NCI-H1048 (cell line): ENCODE data around the gene IGSF8.
A peak's percentile ranks its signal among the peaks of the same experiment; 100 is the strongest.

Experiments used
- DNase-seq: peaks from one replicate; lab custom pipeline; 2025; lab: John Stamatoyannopoulos, UW

Gene IGSF8

DNA sequence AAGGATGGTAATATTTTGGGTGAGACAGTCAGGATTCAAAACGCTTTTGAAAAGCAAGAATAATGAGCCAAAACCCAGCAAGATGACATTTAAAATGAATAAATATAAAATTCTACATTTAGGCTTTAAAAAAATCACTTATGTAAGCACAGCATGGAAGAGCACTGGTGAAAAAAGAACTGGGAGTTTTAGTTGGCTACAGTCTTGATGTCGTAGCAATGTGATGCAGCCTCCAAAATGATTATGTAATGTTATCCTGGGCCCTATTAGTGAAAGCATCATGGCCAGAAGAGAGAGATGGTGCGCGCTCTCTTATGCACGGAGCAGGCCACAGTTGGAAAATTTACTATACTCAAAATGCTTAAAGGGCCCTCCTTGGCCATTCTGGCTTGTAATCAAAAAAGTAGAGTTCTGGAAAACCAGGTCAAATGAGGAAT is 11.9 kb downstream of the IGSF8 start:
- DNase-seq, result no peak

DNA sequence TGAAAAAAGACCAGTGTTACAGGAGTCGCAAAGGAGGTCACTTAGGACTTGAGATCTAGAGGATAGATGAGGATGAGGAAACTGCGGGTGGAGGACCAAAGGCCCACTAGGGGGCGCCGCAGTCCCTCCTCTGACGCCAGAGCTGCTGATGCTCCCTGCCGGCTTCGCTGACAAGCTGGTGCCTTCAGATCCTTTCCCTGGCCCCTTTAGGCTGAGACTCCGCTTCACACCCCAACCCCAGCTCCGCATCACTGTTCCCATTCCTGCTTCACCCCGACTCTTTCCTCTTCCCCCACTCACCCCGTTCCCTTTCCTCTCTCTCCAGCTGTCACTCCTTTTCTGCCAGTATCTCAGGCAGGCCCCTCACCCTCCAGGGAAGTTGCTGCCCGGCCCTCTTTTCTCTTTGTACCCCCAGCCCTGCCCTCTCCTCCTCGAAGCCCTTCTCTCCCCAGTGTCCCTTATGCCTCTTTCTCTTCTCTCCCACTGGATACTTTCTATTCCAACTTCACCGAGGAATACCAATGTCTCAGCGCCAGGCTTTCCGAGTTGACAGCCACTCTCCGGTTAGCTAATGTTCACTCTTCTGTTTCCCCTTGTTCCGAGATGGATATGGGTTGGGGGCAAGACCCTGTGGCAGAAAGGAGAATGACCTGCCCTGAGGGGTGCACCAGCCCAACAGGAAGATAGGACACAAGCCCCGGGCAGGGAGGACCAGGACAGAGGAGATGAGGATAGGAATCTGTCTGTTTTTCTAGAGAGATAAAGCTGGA is 12.5 kb downstream of the IGSF8 start:
- DNase-seq, result peak; percentile 57

DNA sequence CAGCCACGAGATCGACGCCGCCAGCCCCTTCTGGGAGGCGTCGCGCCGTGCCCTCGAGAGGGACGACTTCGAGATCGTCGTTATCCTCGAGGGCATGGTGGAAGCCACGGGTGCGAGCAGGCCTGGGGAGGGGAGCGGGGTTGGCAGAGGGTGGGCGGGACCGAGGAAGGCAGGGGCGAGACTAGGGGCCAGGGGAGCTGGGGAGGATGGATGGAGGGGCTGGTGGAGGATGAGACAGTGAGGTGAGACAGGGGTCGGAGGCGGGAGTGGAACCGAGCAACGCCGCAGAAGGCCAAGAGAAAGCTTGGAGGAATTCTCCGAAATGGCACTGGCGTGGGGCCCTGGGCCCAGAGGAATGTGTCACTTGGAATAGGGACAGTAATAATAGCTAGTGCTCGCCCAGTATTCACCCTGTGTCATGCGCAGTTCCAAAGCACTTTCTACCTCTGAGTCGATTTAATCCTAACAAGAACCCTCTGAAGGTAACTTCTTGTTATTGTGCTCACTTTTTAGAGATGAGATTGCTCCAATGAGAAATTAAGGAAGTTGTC is 13.6 kb downstream of the IGSF8 start:
- no peak for DNase-seq

DNA sequence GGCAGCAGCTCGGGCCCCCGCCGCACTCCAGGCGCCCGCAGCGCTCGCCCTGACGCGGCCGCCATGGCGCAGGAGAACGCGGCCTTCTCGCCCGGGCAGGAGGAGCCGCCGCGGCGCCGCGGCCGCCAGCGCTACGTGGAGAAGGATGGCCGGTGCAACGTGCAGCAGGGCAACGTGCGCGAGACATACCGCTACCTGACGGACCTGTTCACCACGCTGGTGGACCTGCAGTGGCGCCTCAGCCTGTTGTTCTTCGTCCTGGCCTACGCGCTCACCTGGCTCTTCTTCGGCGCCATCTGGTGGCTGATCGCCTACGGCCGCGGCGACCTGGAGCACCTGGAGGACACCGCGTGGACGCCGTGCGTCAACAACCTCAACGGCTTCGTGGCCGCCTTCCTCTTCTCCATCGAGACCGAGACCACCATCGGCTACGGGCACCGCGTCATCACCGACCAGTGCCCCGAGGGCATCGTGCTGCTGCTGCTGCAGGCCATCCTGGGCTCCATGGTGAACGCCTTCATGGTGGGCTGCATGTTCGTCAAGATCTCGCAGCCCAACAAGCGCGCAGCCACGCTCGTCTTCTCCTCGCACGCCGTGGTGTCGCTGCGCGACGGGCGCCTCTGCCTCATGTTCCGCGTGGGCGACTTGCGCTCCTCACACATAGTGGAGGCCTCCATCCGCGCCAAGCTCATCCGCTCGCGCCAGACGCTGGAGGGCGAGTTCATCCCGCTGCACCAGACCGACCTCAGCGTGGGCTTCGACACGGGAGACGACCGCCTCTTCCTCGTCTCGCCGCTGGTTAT is 14.2 kb downstream of the IGSF8 start:
- no peak for DNase-seq

DNA sequence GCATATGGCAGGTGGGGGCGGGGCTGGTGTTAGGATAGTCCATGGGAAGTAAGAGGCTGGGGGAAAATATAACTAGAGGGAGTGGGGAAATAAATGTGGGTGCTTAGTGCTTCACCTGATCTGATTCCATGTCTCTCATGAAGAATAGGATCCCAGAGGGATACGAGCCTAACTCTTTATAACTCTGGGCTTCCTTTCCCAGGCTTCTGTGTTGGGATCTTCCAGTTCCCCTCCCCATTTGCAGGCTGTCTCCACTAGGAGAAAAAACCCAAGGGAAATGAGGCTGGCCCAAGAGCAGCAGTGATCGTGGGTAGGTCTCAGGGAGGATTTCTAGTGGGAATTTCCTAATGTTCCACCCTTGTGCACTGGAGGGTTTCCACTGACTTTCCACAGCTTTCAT is 15.5 kb downstream of the IGSF8 start:
- no peak for DNase-seq

DNA sequence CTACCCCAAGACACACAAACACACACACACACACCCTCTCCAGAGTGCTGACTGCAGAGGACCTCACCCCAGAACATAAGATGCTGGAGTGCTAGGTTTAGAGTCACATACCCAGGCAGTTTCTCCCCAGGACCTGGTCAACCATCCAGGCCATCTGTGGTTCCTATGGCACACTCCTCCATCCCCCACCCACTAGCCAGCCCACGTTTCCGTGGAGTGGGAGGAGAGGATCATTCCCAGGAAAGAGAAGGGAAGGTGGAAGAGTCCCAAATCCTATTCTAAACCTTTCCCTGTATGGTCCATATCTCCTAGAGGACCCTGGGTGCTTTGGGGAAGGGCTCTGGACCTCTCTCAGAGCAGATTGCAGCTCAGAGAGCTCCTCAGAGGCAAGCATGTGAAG is 15.9 kb downstream of the IGSF8 start:
- DNase-seq, result no peak

DNA sequence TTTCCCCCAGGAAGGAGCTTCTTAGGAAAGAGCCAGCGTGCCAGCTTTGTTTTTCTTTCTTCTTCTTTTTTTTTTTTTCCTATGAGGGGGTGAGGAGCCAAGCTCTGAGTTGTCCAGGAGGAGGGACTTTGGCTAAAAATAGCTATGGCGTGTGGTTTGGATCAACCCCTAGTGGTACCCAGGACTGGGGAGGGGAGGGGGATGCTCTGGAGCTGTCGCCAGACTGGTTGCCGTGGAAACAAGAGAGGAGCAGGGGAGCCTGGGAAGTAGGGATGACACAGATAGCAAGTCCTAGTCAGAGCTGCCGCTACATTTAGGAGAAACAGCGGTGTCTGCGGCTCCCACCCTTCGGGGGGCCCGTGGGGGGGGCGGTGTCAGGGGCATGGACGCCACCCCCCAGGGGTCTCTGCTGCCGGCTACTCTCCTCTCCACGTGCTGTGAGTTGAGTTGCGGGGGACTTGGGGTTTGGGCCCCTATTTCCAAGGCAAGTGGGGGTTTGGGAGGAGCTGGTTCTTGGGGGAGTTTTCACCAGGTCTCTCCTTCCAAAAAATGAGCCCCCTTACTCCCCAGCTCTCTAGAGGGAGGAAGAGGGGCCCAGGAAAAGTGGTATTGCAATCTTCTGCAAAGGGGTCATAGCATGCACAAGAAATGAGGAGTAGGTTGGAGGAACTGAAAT is 17.0 kb downstream of the IGSF8 start, which contains the start of gene KCNJ9:
Gene KCNJ9, plus strand, starts transcription at position 278 of the 676 bp plus-strand sequence. CDS start 2,493 bp downstream, outside the sequence.
- no peak for DNase-seq

DNA sequence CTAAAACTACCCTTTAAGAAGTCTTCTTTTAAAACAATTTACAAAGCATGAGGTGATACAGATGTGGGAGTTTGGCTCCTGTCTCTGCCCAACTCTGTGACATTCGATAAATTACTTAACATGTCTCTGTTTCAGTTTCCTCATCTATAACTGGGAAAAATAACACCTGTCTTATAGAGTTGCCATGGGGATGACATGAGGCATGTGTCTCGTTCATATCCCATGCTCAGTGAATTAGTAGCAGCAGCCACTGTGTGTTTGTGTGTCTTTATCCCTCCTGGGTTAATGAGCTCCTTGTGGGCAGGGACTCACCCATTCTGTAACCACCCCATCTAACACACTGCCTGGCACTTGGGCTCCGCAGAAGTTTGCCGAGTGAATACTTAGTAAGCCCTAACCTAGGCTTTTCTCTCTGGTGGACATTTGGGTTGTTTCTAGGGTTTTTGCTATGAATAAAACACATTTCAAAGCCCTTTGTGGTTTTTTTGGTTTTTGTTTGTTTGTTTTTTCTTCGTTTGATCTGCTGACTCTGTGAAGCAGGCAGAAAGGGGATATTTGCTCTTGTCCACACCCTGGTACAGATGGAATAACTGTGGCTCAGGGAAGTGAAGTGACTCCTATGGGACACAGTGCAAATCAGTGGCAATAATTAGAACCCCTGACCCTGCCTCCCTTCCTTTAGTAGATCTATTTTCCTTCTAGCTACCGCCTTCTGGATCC is 17.9 kb downstream of the IGSF8 start:
- no peak for DNase-seq

DNA sequence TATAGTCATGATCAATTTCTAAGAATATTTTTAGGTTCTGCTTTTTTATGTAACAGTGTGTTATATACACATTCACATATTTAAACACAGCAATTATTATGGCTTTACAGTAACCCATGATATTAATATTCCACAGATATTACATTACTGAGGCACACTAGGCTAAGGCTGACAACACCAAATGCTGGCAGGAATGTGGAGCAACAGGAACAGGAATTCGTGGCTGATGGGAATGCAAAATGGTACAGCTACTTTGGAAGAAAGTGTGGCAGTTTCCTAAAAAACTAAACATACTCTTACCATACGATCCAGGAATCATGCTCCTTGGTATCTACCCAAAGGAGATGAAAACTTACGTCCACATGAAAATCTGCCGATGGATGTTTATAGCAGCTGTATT is 19.0 kb downstream of the IGSF8 start:
- no peak for DNase-seq

DNA sequence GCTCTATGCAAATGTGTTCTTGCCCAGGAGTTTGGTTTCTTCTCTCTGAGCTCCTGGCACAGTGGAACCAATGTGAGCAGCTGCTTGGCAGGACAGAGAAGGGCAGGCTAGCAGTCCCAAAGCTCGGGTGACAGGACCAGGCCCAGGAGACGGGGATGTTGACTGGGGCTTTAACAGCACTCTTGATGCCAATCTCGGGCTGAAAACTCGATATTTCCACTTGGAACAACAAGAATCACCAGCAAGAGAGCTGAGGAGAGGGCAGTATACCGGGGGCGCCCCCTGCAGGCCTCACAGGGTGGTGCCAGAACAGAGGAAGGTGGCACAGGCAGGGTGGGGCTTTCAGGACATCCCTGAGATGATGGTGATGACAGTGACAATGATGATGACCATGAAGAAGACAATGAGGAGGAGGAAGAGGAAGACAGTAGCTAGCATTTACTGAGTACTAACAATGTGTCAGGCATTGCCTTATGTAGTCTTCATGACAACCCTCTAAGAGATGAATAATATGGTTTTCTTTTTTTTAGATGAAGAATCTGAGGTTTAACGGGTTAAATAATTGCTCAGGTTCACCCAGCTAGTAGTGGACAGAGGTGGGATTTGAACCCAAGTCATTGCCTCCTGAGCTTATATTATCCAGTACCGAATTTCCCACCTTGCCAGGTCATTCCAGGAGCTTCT is 19.8 kb downstream of the IGSF8 start:
- no peak for DNase-seq

DNA sequence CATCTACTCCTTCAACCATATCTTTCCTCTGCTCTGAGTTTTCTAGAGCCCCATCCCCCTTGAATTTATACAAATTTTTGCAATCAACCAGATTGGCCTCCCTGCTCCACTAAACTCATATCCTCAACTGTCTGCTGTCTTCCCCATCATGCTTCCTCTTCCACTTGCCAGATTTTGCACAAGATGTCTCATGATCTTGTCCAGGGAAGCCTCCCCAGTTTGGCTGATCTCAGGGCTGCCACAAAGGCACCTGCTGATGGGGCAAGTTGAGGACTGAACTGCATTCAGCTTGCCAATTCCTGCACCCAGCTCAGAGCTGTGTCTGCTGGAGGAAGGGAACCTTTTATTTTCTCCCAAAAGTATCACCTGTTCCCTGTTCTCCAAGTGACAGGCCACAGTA is 20.9 kb downstream of the IGSF8 start:
- no peak for DNase-seq

DNA sequence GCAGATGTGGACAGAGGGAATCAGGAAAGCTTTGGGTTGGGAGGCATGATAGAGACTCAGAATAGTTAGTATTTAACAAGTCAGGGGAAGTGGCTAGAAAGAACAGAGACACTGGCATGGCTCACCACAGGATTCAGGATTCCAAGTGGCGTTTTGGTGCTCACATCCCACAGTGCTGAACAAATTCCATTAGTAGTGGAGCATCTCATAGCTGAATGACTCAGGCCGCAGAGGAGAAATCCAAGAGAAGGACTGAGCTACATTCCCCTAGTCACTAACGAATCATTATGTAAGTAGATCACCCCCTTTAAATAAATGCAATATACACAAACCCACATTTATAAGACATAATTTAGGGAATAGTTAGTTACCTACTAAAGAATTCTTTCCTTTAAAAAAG is 22.1 kb downstream of the IGSF8 start:
- DNase-seq, result no peak

DNA sequence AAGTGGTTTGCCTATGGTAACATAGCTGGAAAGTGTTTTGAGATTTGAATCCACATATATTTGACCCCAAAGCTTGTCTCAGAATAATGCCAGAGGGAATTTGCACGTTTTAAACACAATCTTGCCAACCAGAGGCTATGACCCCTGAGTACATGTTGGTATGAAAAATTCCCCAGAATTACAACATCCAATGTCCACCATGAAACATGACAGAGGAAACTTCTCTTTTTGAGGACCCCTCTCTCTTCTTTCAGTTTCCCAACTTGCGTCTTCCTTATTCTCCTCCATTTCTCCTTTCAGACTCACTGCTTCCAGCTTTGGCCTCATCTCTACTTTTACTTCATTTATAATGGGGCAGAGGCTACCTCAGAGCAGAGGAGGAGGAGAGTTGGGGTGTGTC is 22.6 kb downstream of the IGSF8 start:
- DNase-seq, result no peak

DNA sequence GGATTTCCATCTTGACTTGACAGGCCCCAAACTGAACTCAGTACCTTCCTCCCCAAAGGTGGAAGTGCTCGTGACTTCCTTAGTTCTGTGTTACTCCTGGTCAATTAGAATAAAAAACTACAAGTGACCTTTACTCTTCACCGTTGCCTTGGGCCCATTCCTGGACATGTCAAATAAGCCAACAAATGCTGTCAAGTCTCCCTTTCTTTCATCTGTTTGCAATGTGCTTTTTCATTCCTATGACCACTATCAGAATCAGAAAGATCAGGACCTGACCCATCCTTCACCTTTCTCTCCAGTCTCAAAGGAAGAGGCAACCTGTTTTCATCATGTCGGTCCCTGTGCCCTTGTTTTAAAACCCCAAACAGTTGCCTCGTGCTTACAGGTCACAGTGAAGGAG is 23.6 kb downstream of the IGSF8 start:
- DNase-seq, result no peak

DNA sequence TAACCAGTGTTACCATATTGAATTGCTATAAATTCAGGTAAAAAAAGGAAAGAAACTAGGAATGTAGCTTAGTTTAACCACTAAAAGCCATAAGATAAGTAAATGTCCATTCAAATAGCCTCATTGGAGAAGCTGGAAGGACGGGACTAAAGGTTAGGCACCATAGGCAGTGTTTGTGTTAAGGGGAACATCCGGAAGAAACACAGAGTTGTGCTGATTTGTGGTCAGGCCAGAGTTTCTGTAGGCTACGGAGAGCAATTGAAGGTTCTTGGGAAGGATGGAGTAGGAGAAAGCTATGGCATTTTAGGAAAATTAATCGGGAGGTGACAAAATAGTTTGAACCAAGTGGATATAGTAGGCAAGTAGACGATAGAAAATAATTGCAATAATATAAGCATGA is 27.1 kb downstream of the IGSF8 start:
- DNase-seq, result no peak

DNA sequence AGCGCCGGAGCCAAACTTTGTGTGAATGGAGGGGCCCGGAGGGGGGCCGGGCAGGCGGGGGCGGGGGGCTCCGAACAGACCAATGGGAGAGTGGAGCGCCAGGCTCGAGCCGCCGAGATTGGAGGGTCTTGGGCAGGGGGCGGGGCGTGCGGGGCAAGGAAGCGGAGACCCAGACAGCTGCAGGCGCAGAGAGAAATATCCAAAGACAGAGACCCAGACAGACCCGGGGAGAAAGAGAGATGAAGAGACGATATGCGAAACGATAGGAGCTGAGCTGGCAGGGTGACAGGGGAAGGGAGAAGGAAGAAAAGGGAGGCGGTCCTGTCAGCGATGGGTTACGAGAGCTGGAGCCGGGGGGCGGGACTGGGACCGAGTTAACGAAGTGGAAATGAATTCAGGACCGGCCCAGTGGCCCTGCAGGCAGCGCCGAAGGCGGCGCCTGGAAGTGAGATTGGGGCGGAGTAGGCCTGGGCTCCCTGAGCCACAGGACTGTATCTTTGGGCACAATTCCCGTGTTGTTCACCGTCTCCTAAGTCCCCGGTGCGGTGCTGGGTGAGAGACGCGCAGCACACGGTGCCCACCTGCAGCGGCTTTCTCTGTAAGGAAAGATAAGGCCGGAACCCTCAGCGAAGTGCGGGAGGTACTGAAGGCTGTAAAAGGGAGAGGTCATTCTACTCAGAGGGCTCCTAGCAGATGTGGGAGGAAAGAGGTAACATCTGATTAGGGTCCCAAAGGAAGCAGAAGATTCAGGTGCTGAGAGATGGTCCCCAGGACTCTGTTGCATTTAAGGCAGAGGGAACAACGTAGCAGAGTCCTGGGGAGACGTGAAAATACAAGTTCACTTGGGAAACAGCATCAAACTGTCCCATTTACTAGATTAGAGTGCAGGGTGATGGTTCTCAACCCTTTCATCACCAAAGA is 27.9 kb downstream of the IGSF8 start:
- peak; percentile 62 for DNase-seq

DNA sequence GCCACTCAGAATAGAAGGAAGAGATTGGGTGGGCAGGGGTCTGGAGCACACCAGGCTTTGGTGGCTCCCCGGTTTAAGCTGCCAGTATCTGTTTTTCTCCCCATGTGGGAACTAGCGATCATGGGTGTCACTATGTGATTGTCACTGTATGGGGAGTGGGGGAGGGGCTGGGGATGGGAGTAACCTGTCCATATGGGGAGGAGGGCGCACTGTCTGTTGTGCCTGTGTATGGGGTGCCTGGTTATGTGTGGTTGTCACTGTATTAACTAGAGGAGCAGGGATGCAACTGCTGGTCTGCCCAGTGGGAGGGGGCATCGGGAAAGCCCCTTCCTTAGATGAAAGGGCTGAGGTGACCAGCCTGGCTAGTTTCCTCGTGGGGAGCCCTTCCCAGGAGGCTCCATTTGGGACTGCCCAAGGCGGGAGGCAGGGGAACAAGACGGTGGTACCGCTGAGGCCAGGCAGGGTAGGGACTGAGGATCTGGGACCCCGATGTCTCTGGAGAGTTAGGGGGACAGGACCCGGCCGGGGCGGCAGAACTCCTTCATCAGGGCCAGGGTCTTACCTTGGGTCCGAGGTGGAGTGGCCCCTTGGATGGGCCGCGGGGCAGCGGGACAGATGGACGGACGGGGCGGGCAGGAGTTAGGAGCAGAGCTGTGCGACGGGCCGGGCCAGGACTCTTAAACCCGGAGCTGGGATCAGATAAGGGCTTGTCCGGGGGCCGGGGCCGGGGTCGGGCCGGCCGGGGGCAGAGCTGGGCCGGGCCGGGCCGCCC is 28.8 kb downstream of the IGSF8 start, which contains the start of gene KCNJ10:
Gene KCNJ10, minus strand, starts transcription at position 701 of the 772 bp plus-strand sequence. CDS start 27,628 bp downstream, outside the sequence.
- no peak for DNase-seq

DNA sequence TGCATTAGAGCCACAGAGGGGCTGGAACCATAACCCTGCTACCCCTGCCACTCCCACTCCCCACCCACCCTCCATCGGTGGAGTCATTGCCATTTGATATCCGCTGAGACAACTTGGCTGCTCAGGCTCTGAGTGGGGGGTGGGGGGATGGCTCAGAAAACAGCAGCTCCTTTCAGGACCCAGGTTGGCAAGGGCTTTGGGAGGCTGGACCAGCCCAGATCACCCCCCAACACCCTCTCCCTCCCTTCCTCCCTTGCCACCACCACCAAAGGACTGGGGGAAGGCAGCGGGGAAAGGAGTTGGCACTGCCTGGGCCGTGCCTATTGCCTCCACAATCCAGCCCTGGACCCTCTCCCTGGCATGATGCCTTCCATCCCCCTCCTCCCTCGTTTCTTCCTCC is 30.2 kb downstream of the IGSF8 start:
- no peak for DNase-seq
